SK-MEL-5 (cell line): ENCODE measurements around the gene GTF3C1. TPM values are rescaled to one million over a fixed set of nuclear protein-coding genes. Genes with fewer than 3 reads are reported as not detected.

Experiments
- DNase-seq: peaks from one replicate; pipeline ENCODE4 v3.0.0-alpha.2; 2016; ENCODE audit warnings: low read depth, low spot score
- in situ Hi-C: cut with HindIII; loops from 2 replicates; pipeline ENCODE4 v1.10.0; 2016; ENCODE audit warnings: low sequenced_read_pairs, high pct_unique_total_duplicates, low pct_unique_long_range_greater_than_20kb
- polyA plus RNA-seq, 2 experiments: library from polyadenylated mRNA; depleted of rRNA; stranded (reverse); fragments of >200 nt; gene quantifications; 2 replicates each; pipeline ENCODE4 v1.2.3, GENCODE V29; 2015
- total RNA-seq: library from RNA; depleted of rRNA; stranded (reverse); fragments of >200 nt; shearing (Covaris generic); gene quantifications from 2 replicates; pipeline ENCODE4 v1.2.3, GENCODE V29; 2014; rRNA removed

Gene GTF3C1
- 33.9 and 44.0 TPM in 2 replicates for total RNA-seq
- 45.8 and 75.8 TPM in 2 replicates for polyA plus RNA-seq (2015; cell fraction: cytosol; rRNA removed)
- 97.0 and 115 TPM in 2 replicates for polyA plus RNA-seq (2015; cell fraction: nucleus; rRNA removed)

GRCh38 chr16:27549746-27550581, at the start of gene GTF3C1, which contains the start of gene KATNIP:
GTF3C1 (minus strand) TSS chr16:27549913; CDS start chr16:27549890, 23 bp downstream.
KATNIP (plus strand) TSS chr16:27550144; CDS start chr16:27550171, 27 bp downstream.
- in situ Hi-C loops: no loop called here
- peak; percentile 98 for DNase-seq

- DNase-seq: no peak
- in situ Hi-C loops: no loop called here
These were observed 49.3 kb upstream of the GTF3C1 start for GRCh38 chr16:27598931-27599565.

GRCh38 chr16:27598220-27598619, 48.5 kb upstream of the GTF3C1 start:
- in situ Hi-C loops: no loop called here
- DNase-seq: no peak

GRCh38 chr16:27597361-27597760, 47.6 kb upstream of the GTF3C1 start:
- DNase-seq: no peak
- in situ Hi-C loops: no loop called here

- DNase-seq: no peak
- in situ Hi-C loops: no loop called here
These were observed 46.7 kb upstream of the GTF3C1 start for GRCh38 chr16:27596411-27596810.

GRCh38 chr16:27595993-27596392, 46.3 kb upstream of the GTF3C1 start:
- no peak for DNase-seq
- in situ Hi-C loops: no loop called here

- no peak for DNase-seq
These were observed 45.8 kb upstream of the GTF3C1 start for GRCh38 chr16:27595475-27595874.

GRCh38 chr16:27591837-27592236, 42.1 kb upstream of the GTF3C1 start:
- in situ Hi-C loops: no loop called here
- DNase-seq: no peak

More at GRCh38 chr16:27595475-27595874, 45.8 kb upstream of the GTF3C1 start:
- in situ Hi-C loops: no loop called here

- in situ Hi-C loops: no loop called here
- no peak for DNase-seq
These were observed 38.3 kb upstream of the GTF3C1 start for GRCh38 chr16:27588057-27588456.

- DNase-seq: no peak
- in situ Hi-C loops: no loop called here
These were observed 37.0 kb upstream of the GTF3C1 start for GRCh38 chr16:27586711-27587110.

- in situ Hi-C loops: no loop called here
- DNase-seq: no peak
These were observed 35.5 kb upstream of the GTF3C1 start for GRCh38 chr16:27585200-27585599.

- DNase-seq: no peak
- in situ Hi-C loops: no loop called here
These were observed 33.9 kb upstream of the GTF3C1 start for GRCh38 chr16:27583634-27584033.

GRCh38 chr16:27582883-27583282, 33.2 kb upstream of the GTF3C1 start:
- in situ Hi-C loops: no loop called here
- no peak for DNase-seq

GRCh38 chr16:27579087-27579980, 29.6 kb upstream of the GTF3C1 start:
- no peak for DNase-seq
- in situ Hi-C loops: no loop called here

GRCh38 chr16:27576729-27577128, 27.0 kb upstream of the GTF3C1 start:
- in situ Hi-C loops: no loop called here
- no peak for DNase-seq

GRCh38 chr16:27572711-27573110, 23.0 kb upstream of the GTF3C1 start:
- DNase-seq: no peak
- in situ Hi-C loops: no loop called here

GRCh38 chr16:27571433-27572326, 22.0 kb upstream of the GTF3C1 start:
- no peak for DNase-seq
- in situ Hi-C loops: no loop called here
